GM20431 (cell line): ENCODE data around the gene UNC93B1.

Source experiments
- in situ Hi-C: fragments of 300-500 bp; cut with MseI, MboI; formaldehyde crosslinking; loops from one replicate; pipeline ENCODE4 v1.15.0; 2020; ENCODE audit warnings: low sequenced_read_pairs; ENCODE audit not compliant: unreplicated experiment

Gene UNC93B1

GRCh38 chr11:68011051-68011943, 7.4 kb upstream of the UNC93B1 start:
- in situ Hi-C loops = no loop called here

GRCh38 chr11:68010090-68011041, 6.5 kb upstream of the UNC93B1 start, which contains the start of gene ALDH3B1:
TSS of gene ALDH3B1 (plus strand) at chr11:68010327. CDS start at chr11:68015298, 4,971 bp downstream.
- in situ Hi-C loops = no loop called here

- in situ Hi-C loops = loop anchor here (10.0 kb wide), 1 partner anchor 185 kb away; no protein-coding TSS in a partner anchor
Measured at GRCh38 chr11:68009391-68010089, 5.6 kb upstream of the UNC93B1 start.

- in situ Hi-C loops = loop anchor here (10.0 kb wide), 1 partner anchor 186 kb away; no protein-coding TSS in a partner anchor
Measured at GRCh38 chr11:68008381-68009337, 4.8 kb upstream of the UNC93B1 start.

GRCh38 chr11:68007498-68008380, 3.8 kb upstream of the UNC93B1 start:
- in situ Hi-C loops = loop anchor here (10.0 kb wide), 1 partner anchor 187 kb away; no protein-coding TSS in a partner anchor

- in situ Hi-C loops = loop anchor here (10.0 kb wide), 1 partner anchor 188 kb away; no protein-coding TSS in a partner anchor
Measured at GRCh38 chr11:68006606-68007166, 2.8 kb upstream of the UNC93B1 start.

GRCh38 chr11:68004551-68005335, 846 bp upstream of the UNC93B1 start:
- in situ Hi-C loops = loop anchor here (10.0 kb wide), 1 partner anchor 190 kb away; no protein-coding TSS in a partner anchor

GRCh38 chr11:68002938-68003845, 705 bp downstream of the UNC93B1 start:
- in situ Hi-C loops = loop anchor here (10.0 kb wide), 1 partner anchor 192 kb away; no protein-coding TSS in a partner anchor

GRCh38 chr11:68002575-68002937, 1.3 kb downstream of the UNC93B1 start:
- in situ Hi-C loops = loop anchor here (10.0 kb wide), 1 partner anchor 192 kb away; no protein-coding TSS in a partner anchor

GRCh38 chr11:67999704-68000103, 4.2 kb downstream of the UNC93B1 start:
- in situ Hi-C loops = loop anchor here (10.0 kb wide), 1 partner anchor 195 kb away; no protein-coding TSS in a partner anchor

- in situ Hi-C loops = no loop called here
Measured at GRCh38 chr11:67999201-67999629, 4.7 kb downstream of the UNC93B1 start.

GRCh38 chr11:67998150-67999045, 5.5 kb downstream of the UNC93B1 start:
- in situ Hi-C loops = no loop called here

GRCh38 chr11:67997475-67997921, 6.4 kb downstream of the UNC93B1 start:
- in situ Hi-C loops = no loop called here
